ENCODE measurements around the gene FAM20C.

GRCh38 chr7:309586-310228 is 117.3 kb downstream of the FAM20C start:
- TF ChIP-seq PML (IDR thresholded peaks at IDR 0.05; ENCODE audit: low read length) (no peak), CTCF (IDR thresholded peaks at IDR 0.05 in 2 of 3, conservative IDR thresholded peaks at IDR 0.05 in 1 of 3; ENCODE audit: control insufficient read depth in 2 of 3, extremely low read depth in 1 of 3, insufficient read depth in 1 of 3, low read depth in 3 of 3, low read length in 3 of 3) (no peak)
